K562 (cell line): ENCODE results near the gene HMGXB3. TPM values are rescaled to one million over a fixed set of nuclear protein-coding genes. Genes with fewer than 3 reads are reported as not detected.
"Not testable (repeated sequence)": the region's sequence is repeated elsewhere in the genome, so short reads cannot be mapped to it uniquely, and the experiment has no call there.

Source experiments
- ARNT ChIP-seq, 2 experiments: fragments of 450-650 bp; IDR thresholded peaks; 2 replicates each; pipeline ENCODE4 v1.6.1; 2016; ENCODE audit warnings: mild to moderate bottlenecking in 1 of 2
- CBX3 ChIP-seq, 2 experiments: IDR thresholded peaks; 1 replicate in 1 of 2; 2 replicates in 1 of 2; pipeline ENCODE4 v1.6.1; 2012; ENCODE audit warnings: inconsistent platforms in 2 of 2, low read length in 2 of 2, borderline replicate concordance in 1 of 2, control low read depth in 1 of 2
- CBX5 ChIP-seq: IDR thresholded peaks from 2 replicates; pipeline ENCODE4 v1.6.1; 2014; ENCODE audit warnings: low read depth, borderline replicate concordance
- CREB1 ChIP-seq, 2 experiments: sonication (generic) in 1 of 2; formaldehyde crosslinking in 1 of 2; IDR thresholded peaks; 2 replicates each; pipeline versions ENCODE4 v1.6.1 to v1.8.0; 2012 to 2022; ENCODE audit warnings: inconsistent platforms in 1 of 2, mild to moderate bottlenecking in 1 of 2, missing genetic modification reagents in 1 of 2, moderate library complexity in 1 of 2
- EGR1 ChIP-seq: fragments of 450-650 bp; conservative IDR thresholded peaks from 2 replicates; pipeline ENCODE4 v1.6.1; 2017; ENCODE audit warnings: mild to moderate bottlenecking
- EP400 ChIP-seq: fragments of 450-650 bp; IDR thresholded peaks from 2 replicates; pipeline ENCODE4 v1.6.1; 2017; ENCODE audit warnings: antibody characterized with exemption, mild to moderate bottlenecking, moderate library complexity
- HDGF ChIP-seq: fragments of 450-650 bp; IDR thresholded peaks from 2 replicates; pipeline ENCODE4 v1.6.1; 2016
- LEF1 ChIP-seq: fragments of 450-650 bp; IDR thresholded peaks from 2 replicates; pipeline ENCODE4 v1.6.1; 2016; ENCODE audit warnings: mild to moderate bottlenecking
- MYNN ChIP-seq, 2 experiments: sonication (generic); formaldehyde crosslinking in 1 of 2; IDR thresholded peaks; 2 replicates each; pipeline versions ENCODE4 v1.5.0 to v1.6.1; 2016 to 2020; ENCODE audit warnings: antibody characterized with exemption in 1 of 2, missing genetic modification reagents in 1 of 2
- SMARCA4 ChIP-seq: fragments of 450-650 bp; IDR thresholded peaks from 2 replicates; pipeline ENCODE4 v1.6.1; 2016
- polyA plus RNA-seq, 8 experiments: library from polyadenylated mRNA; depleted of rRNA in 4 of 8; stranded (reverse) in 5 of 8; unstranded in 3 of 8; fragments of >200 nt; fragmentation: Nextera tagmentation in 2 of 8; fragmentation: Illumina TruSeq in 1 of 8; extraction: Ambion mirVana in 2 of 8; extraction: Trizol in 1 of 8; gene quantifications; 2 replicates each; pipeline versions ENCODE4 v1.2.1 to v1.2.3, GENCODE V29; 2011 to 2014; ENCODE audit warnings: inconsistent platforms in 1 of 8, missing spikeins in 1 of 8
- total RNA-seq, 7 experiments: library from RNA; depleted of rRNA in 6 of 7; stranded (reverse); fragments of >200 nt in 6 of 7; fragmentation: Illumina TruSeq in 2 of 7; extraction: Trizol in 2 of 7; gene quantifications; 2 replicates each; pipeline versions ENCODE4 v1.2.1 to v1.2.3, GENCODE V29; 2011 to 2021; ENCODE audit warnings: low replicate concordance in 1 of 7
- TF ChIP-seq, protein P1 (sequence below), 2 experiments: fragments of 450-650 bp; formaldehyde crosslinking in 1 of 2; IDR thresholded peaks; 2 replicates each; pipeline versions ENCODE4 v1.4.0 to v1.6.1; 2014 to 2020; ENCODE audit warnings: mild to moderate bottlenecking in 2 of 2, borderline replicate concordance in 1 of 2, low read depth in 1 of 2
- TF ChIP-seq, protein P2 (sequence below): fragments of 450-650 bp; formaldehyde crosslinking; IDR thresholded peaks from 2 replicates; pipeline ENCODE4 v1.4.0; 2022; ENCODE audit warnings: mild to moderate bottlenecking, moderate library complexity
- TF ChIP-seq, protein P3 (sequence below): sonication (generic); formaldehyde crosslinking; IDR thresholded peaks from 2 replicates; pipeline ENCODE4 v1.8.0; 2022; ENCODE audit warnings: missing genetic modification reagents, mild to moderate bottlenecking, moderate library complexity, borderline replicate concordance
- TF ChIP-seq, protein P4 (sequence below): sonication (generic); formaldehyde crosslinking; IDR thresholded peaks from 2 replicates; pipeline ENCODE4 v1.8.0; 2022; ENCODE audit warnings: mild to moderate bottlenecking, low read depth, missing genetic modification reagents

HMGXB3 gene
- total and polyA plus RNA-seq, 9 of the 15 experiments (the other 6 are each of a cell fraction or from before 2014, with no cell fraction given), result 1.8 to 44.1 (median 32.2) TPM

DNA sequence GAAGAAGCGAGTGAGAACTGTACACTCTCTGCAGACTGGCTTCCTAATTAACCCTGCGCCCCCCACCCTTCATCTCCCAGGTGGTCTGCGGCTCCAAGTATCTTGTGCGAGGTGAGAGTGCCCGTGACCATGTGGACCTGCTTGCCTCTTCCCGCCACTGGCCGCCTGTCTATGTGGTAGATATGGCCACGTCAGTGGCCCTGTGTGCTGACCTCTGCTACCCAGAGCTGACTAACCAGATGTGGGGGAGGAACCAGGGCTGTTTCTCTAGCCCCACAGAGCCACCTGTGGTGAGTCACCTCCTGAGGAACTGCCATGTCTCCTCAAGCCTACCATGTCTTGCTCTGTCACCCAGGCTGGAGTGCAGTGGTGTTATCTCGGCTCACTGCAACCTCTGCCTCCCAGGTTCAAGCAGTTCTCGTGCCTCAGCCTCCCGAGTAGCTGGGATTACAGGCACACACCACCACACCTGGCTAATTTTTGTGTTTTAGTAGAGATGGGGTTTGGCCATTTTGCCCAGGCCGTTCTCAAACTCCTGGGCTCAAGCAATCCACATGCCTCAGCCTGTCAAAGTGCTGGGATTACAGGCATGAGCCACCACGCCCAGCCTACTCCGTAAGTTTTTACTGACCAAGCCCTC, 49.8 kb downstream of the HMGXB3 start (continued):
- TF ChIP-seq, protein P1, sequence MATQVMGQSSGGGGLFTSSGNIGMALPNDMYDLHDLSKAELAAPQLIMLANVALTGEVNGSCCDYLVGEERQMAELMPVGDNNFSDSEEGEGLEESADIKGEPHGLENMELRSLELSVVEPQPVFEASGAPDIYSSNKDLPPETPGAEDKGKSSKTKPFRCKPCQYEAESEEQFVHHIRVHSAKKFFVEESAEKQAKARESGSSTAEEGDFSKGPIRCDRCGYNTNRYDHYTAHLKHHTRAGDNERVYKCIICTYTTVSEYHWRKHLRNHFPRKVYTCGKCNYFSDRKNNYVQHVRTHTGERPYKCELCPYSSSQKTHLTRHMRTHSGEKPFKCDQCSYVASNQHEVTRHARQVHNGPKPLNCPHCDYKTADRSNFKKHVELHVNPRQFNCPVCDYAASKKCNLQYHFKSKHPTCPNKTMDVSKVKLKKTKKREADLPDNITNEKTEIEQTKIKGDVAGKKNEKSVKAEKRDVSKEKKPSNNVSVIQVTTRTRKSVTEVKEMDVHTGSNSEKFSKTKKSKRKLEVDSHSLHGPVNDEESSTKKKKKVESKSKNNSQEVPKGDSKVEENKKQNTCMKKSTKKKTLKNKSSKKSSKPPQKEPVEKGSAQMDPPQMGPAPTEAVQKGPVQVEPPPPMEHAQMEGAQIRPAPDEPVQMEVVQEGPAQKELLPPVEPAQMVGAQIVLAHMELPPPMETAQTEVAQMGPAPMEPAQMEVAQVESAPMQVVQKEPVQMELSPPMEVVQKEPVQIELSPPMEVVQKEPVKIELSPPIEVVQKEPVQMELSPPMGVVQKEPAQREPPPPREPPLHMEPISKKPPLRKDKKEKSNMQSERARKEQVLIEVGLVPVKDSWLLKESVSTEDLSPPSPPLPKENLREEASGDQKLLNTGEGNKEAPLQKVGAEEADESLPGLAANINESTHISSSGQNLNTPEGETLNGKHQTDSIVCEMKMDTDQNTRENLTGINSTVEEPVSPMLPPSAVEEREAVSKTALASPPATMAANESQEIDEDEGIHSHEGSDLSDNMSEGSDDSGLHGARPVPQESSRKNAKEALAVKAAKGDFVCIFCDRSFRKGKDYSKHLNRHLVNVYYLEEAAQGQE (IDR thresholded peaks at IDR 0.05; ENCODE audit: borderline replicate concordance), result peak; percentile 35; the same call in 1 of the 2 replicates
- TF ChIP-seq, protein P1 (CRISPR knock-in tag; IDR thresholded peaks at IDR 0.05; ENCODE audit: low read depth), result not testable (repeated sequence)
- TF ChIP-seq, protein P2, sequence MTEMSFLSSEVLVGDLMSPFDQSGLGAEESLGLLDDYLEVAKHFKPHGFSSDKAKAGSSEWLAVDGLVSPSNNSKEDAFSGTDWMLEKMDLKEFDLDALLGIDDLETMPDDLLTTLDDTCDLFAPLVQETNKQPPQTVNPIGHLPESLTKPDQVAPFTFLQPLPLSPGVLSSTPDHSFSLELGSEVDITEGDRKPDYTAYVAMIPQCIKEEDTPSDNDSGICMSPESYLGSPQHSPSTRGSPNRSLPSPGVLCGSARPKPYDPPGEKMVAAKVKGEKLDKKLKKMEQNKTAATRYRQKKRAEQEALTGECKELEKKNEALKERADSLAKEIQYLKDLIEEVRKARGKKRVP (CRISPR knock-in tag), result 0 out of 2 replicates have a peak, but pooled peaks have one; percentile 29
- peak in 1 of 2 experiments; percentile 86; a peak in 2 of 4 replicates for TF ChIP-seq ARNT (IDR thresholded peaks at IDR 0.05)
- TF ChIP-seq LEF1, result peak; percentile 72
- TF ChIP-seq, protein P3, sequence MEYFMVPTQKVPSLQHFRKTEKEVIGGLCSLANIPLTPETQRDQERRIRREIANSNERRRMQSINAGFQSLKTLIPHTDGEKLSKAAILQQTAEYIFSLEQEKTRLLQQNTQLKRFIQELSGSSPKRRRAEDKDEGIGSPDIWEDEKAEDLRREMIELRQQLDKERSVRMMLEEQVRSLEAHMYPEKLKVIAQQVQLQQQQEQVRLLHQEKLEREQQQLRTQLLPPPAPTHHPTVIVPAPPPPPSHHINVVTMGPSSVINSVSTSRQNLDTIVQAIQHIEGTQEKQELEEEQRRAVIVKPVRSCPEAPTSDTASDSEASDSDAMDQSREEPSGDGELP (CRISPR knock-in tag), result peak; percentile 97
- peak; percentile 94 for TF ChIP-seq MYNN (IDR thresholded peaks at IDR 0.05)
- not testable (repeated sequence) for TF ChIP-seq MYNN (CRISPR knock-in tag; IDR thresholded peaks at IDR 0.05)
- TF ChIP-seq CREB1 (IDR thresholded peaks at IDR 0.05), result peak; percentile 67
- peak; percentile 86 for TF ChIP-seq CREB1 (CRISPR knock-in tag; IDR thresholded peaks at IDR 0.05)
- TF ChIP-seq CBX3 (IDR thresholded peaks at IDR 0.05; ENCODE audit: borderline replicate concordance in 1 of 2, low read length in 2 of 2), result peak in 1 of 2 experiments; percentile 93; a peak in 2 of 3 replicates
- peak; percentile 97 for TF ChIP-seq SMARCA4
- 0 out of 2 replicates have a peak, but pooled peaks have one; percentile 39 for TF ChIP-seq CBX5
- TF ChIP-seq EGR1, result peak; percentile 82
- TF ChIP-seq HDGF, result peak; percentile 56; the same call in 1 of the 2 replicates
- peak; percentile 91 for TF ChIP-seq EP400
- TF ChIP-seq, protein P4, sequence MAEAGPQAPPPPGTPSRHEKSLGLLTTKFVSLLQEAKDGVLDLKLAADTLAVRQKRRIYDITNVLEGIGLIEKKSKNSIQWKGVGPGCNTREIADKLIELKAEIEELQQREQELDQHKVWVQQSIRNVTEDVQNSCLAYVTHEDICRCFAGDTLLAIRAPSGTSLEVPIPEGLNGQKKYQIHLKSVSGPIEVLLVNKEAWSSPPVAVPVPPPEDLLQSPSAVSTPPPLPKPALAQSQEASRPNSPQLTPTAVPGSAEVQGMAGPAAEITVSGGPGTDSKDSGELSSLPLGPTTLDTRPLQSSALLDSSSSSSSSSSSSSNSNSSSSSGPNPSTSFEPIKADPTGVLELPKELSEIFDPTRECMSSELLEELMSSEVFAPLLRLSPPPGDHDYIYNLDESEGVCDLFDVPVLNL (CRISPR knock-in tag), result peak; percentile 84
